IMR-90 (cell line): ENCODE measurements around the gene COL12A1. TPM values are rescaled to one million over a fixed set of nuclear protein-coding genes. Genes with fewer than 3 reads are reported as not detected.

Source experiments
- ATAC-seq: fragments of 200-7000 bp; cut with Tn5 transposase; 2 replicates; pipeline ENCODE4 v1.9.1; 2020; ENCODE audit warnings: low read depth, mild to moderate bottlenecking, moderate library complexity
- BruUV-seq: library from RNA; stranded (reverse); fragments of 400-500 nt; replicated peaks from 2 replicates; lab custom pipeline; 2021; lab: Mats Ljungman, UMichigan
- CTCF ChIA-PET: fragments of 300-600 bp; formaldehyde crosslinking; extraction: SDS; loops from one replicate; lab custom pipeline; 2021; ENCODE audit warnings: antibody characterized with exemption; lab: Yijun Ruan, JAX
- POLR2A ChIA-PET: fragments of 300-600 bp; sonication (Branson Sonifier 250); formaldehyde crosslinking; loops from one replicate; lab custom pipeline; 2022; ENCODE audit warnings: antibody characterized with exemption; ENCODE audit not compliant: unreplicated experiment; lab: Charles Lee
- DNase-seq: peaks from one replicate; pipeline ENCODE4 v3.0.0; 2013
- H2AFZ ChIP-seq: replicated peaks from 2 replicates; pipeline ENCODE3; 2013; ENCODE audit warnings: low read length, mild to moderate bottlenecking; ENCODE audit not compliant: poor library complexity
- H2AK5ac ChIP-seq: 2 replicates; pipeline ENCODE4 v1.6.1; 2013; ENCODE audit warnings: low read depth, low read length, inconsistent platforms
- H2AK9ac ChIP-seq: replicated peaks from 2 replicates; pipeline ENCODE3; 2013; ENCODE audit warnings: mild to moderate bottlenecking, low read depth, low read length, moderate library complexity; ENCODE audit not compliant: poor library complexity
- H2BK120ac ChIP-seq: 2 replicates; pipeline ENCODE4 v1.6.1; 2013; ENCODE audit warnings: low read depth, low read length, inconsistent platforms
- H2BK15ac ChIP-seq: 3 replicates; pipeline ENCODE4 v1.6.1; 2013; ENCODE audit warnings: low read depth, low read length, inconsistent platforms
- H2BK20ac ChIP-seq: 2 replicates; pipeline ENCODE4 v1.6.1; 2013; ENCODE audit warnings: low read depth, mild to moderate bottlenecking, inconsistent platforms, low read length, moderate library complexity
- H2BK5ac ChIP-seq: 2 replicates; pipeline ENCODE4 v1.6.1; 2013; ENCODE audit warnings: mild to moderate bottlenecking, low read depth, low read length, inconsistent platforms; ENCODE audit not compliant: poor library complexity, severe bottlenecking
- H3K14ac ChIP-seq: replicated peaks from 2 replicates; pipeline ENCODE4 v1.6.1; 2013; ENCODE audit warnings: low read depth, low read length, inconsistent platforms
- H3K18ac ChIP-seq: 2 replicates; pipeline ENCODE4 v1.6.1; 2013; ENCODE audit warnings: low read depth, low read length, control low read depth
- H3K23ac ChIP-seq: 2 replicates; pipeline ENCODE4 v1.6.1; 2013; ENCODE audit warnings: low read depth, low read length, inconsistent platforms
- H3K27ac ChIP-seq: 2 replicates; pipeline ENCODE4 v1.5.1; 2013; ENCODE audit warnings: mild to moderate bottlenecking, control low read depth, low read length; ENCODE audit not compliant: insufficient read depth
- H3K27me3 ChIP-seq: 2 replicates; pipeline ENCODE4 v1.6.1; 2013; ENCODE audit warnings: low read length; ENCODE audit not compliant: control insufficient read depth, insufficient read depth
- H3K36me3 ChIP-seq: 2 replicates; pipeline ENCODE4 v1.6.1; 2013; ENCODE audit warnings: low read length, mixed read lengths; ENCODE audit not compliant: control insufficient read depth, insufficient read depth
- H3K4ac ChIP-seq: 2 replicates; pipeline ENCODE4 v1.6.1; 2013; ENCODE audit warnings: low read depth, low read length, inconsistent platforms
- H3K4me1 ChIP-seq: 2 replicates; pipeline ENCODE4 v1.6.1; 2013; ENCODE audit warnings: low read length, mixed read lengths; ENCODE audit not compliant: control insufficient read depth, insufficient read depth
- H3K4me2 ChIP-seq: 2 replicates; pipeline ENCODE4 v1.6.1; 2013; ENCODE audit warnings: low read depth, mild to moderate bottlenecking, control low read depth, low read length, moderate library complexity
- H3K4me3 ChIP-seq: 2 replicates; pipeline ENCODE4 v1.5.1; 2013; ENCODE audit warnings: low read depth, mild to moderate bottlenecking, control low read depth, low read length, moderate library complexity; ENCODE audit not compliant: insufficient read depth
- H3K56ac ChIP-seq: 2 replicates; pipeline ENCODE4 v1.6.1; 2013; ENCODE audit warnings: low read length, inconsistent platforms; ENCODE audit not compliant: insufficient read depth; ENCODE audit errors: extremely low read depth
- H3K79me1 ChIP-seq, 2 experiments: 2 replicates each; pipeline ENCODE4 v1.6.1; 2013; ENCODE audit warnings: low read length in 2 of 2, inconsistent platforms in 1 of 2, low read depth in 1 of 2
- H3K9ac ChIP-seq: 2 replicates; pipeline ENCODE4 v1.6.1; 2013; ENCODE audit warnings: low read depth, low read length, control low read depth
- H3K9me1 ChIP-seq: 2 replicates; pipeline ENCODE4 v1.6.1; 2013; ENCODE audit warnings: low read length, inconsistent platforms; ENCODE audit not compliant: insufficient read depth
- H3K9me3 ChIP-seq: 2 replicates; pipeline ENCODE4 v1.6.1; 2013; ENCODE audit warnings: low read length; ENCODE audit not compliant: control insufficient read depth, insufficient read depth
- H4K20me1 ChIP-seq: 2 replicates; pipeline ENCODE4 v1.6.1; 2013; ENCODE audit warnings: low read length, inconsistent platforms; ENCODE audit not compliant: insufficient read depth
- H4K5ac ChIP-seq: 2 replicates; pipeline ENCODE4 v1.6.1; 2013; ENCODE audit warnings: mild to moderate bottlenecking, low read depth, low read length, control low read depth
- H4K8ac ChIP-seq, 2 experiments: 2 replicates each; pipeline ENCODE4 v1.6.1; 2013; ENCODE audit warnings: low read depth in 2 of 2, low read length in 2 of 2, control low read depth in 1 of 2, inconsistent platforms in 1 of 2
- H4K91ac ChIP-seq: 2 replicates; pipeline ENCODE4 v1.6.1; 2013; ENCODE audit warnings: low read depth, low read length, inconsistent platforms; ENCODE audit not compliant: insufficient read depth
- BHLHE40 ChIP-seq: fragments of 150-350 bp; IDR thresholded peaks from 2 replicates; pipeline ENCODE4 v1.6.1; 2016; ENCODE audit warnings: mild to moderate bottlenecking, low read depth, low read length
- CEBPB ChIP-seq: IDR thresholded peaks from 2 replicates; pipeline ENCODE4 v1.6.1; 2012; ENCODE audit warnings: low read depth, low read length, improper control_type of control experiment
- CHD1 ChIP-seq: IDR thresholded peaks from 2 replicates; pipeline ENCODE4 v1.6.1; 2012; ENCODE audit warnings: low read depth, low read length, improper control_type of control experiment
- CTCF ChIP-seq: conservative IDR thresholded peaks from 2 replicates; pipeline ENCODE4 v1.5.1; 2012; ENCODE audit warnings: mild to moderate bottlenecking, low read depth, low read length, improper control_type of control experiment
- ELK1 ChIP-seq: fragments of 150-350 bp; IDR thresholded peaks from 2 replicates; pipeline ENCODE4 v1.6.1; 2016; ENCODE audit warnings: low read depth, mild to moderate bottlenecking, low read length, moderate library complexity, borderline replicate concordance
- FOS ChIP-seq: fragments of 150-350 bp; IDR thresholded peaks from 2 replicates; pipeline ENCODE4 v1.6.1; 2016; ENCODE audit warnings: low read depth, low read length
- MAFK ChIP-seq: IDR thresholded peaks from 2 replicates; pipeline ENCODE4 v1.6.1; 2012; ENCODE audit warnings: low read depth, low read length, improper control_type of control experiment
- MAZ ChIP-seq: IDR thresholded peaks from 2 replicates; pipeline ENCODE4 v1.6.1; 2012; ENCODE audit warnings: low read depth, mild to moderate bottlenecking, low read length, improper control_type of control experiment, moderate library complexity, borderline replicate concordance
- MXI1 ChIP-seq: IDR thresholded peaks from 2 replicates; pipeline ENCODE4 v1.6.1; 2012; ENCODE audit warnings: low read depth, mild to moderate bottlenecking, low read length, moderate library complexity, borderline replicate concordance
- NFE2L2 ChIP-seq: fragments of 150-350 bp; IDR thresholded peaks from 2 replicates; pipeline ENCODE4 v1.6.1; 2016; ENCODE audit warnings: low read depth, mild to moderate bottlenecking, low read length
- POLR2A ChIP-seq: IDR thresholded peaks from 2 replicates; pipeline ENCODE4 v1.6.1; 2012; ENCODE audit warnings: mild to moderate bottlenecking, low read depth, low read length
- RAD21 ChIP-seq: IDR thresholded peaks from 2 replicates; pipeline ENCODE4 v1.6.1; 2012; ENCODE audit warnings: low read length, improper control_type of control experiment
- RCOR1 ChIP-seq: IDR thresholded peaks from 2 replicates; pipeline ENCODE4 v1.6.1; 2012; ENCODE audit warnings: mild to moderate bottlenecking, low read length, improper control_type of control experiment; ENCODE audit not compliant: insufficient replicate concordance
- RFX5 ChIP-seq: IDR thresholded peaks from 2 replicates; pipeline ENCODE4 v1.8.0; 2012; ENCODE audit warnings: low read depth, mild to moderate bottlenecking, low read length, moderate library complexity
- SMC3 ChIP-seq: fragments of 150-350 bp; IDR thresholded peaks from 2 replicates; pipeline ENCODE4 v1.6.1; 2016; ENCODE audit warnings: low read depth, mild to moderate bottlenecking, antibody characterized with exemption, low read length, moderate library complexity
- USF2 ChIP-seq: fragments of 150-350 bp; IDR thresholded peaks from 2 replicates; pipeline ENCODE4 v1.6.1; 2017; ENCODE audit warnings: mild to moderate bottlenecking, antibody characterized with exemption, low read length, low read depth
- WGBS, 2 experiments: methylation state at CpG; one replicate each; pipeline versions ENCODE4 v1.1.5 to v1.1.7; 2013; ENCODE audit warnings: missing lambda C conversion rate in 2 of 2; ENCODE audit not compliant: insufficient read length in 1 of 2; ENCODE audit errors: extremely low coverage in 2 of 2; 5-methylcytosine and 5-hydroxymethylcytosine counted together
- dilution Hi-C: fragments of 300-500 bp; cut with HindIII; formaldehyde crosslinking; loops from one replicate; pipeline ENCODE4 v1.14.3; 2018; ENCODE audit warnings: low sequenced_read_pairs; ENCODE audit not compliant: unreplicated experiment
- in situ Hi-C: fragments of 300-500 bp; cut with MboI; formaldehyde crosslinking; loops from 3 replicates; pipeline ENCODE4 v1.14.3; 2019; ENCODE audit warnings: low sequenced_read_pairs, inconsistent platforms, mixed read lengths
- intact Hi-C: fragments of 100-400 bp; cut with micrococcal nuclease; formaldehyde crosslinking; loops from 2 replicates; pipeline ENCODE4 v1.10.0; 2022
- polyA plus RNA-seq, 3 experiments: library from polyadenylated mRNA; depleted of rRNA; stranded (reverse); fragments of >200 nt; gene quantifications; 2 replicates each; pipeline ENCODE4 v1.2.3, GENCODE V29; 2012; ENCODE audit warnings: low replicate concordance in 1 of 3
- total RNA-seq: library from RNA; depleted of rRNA; stranded (reverse); fragments of >200 nt; gene quantifications from 2 replicates; pipeline ENCODE4 v1.2.3, GENCODE V29; 2012

Gene COL12A1
- total and polyA plus RNA-seq, 2 of the 4 experiments (the other 2 are of a cell fraction): 350 to 452 TPM

- POLR2A ChIA-PET: no interaction called here
- no CpG with 5 or more reads among the region's 2 CpGs for WGBS, 2 experiments
- Histone ChIP-seq H3K4me3 (no peak overlapping the region), H4K8ac (no peak overlapping the region), H3K56ac (no peak overlapping the region), H4K5ac (no peak overlapping the region), H2BK120ac (no peak overlapping the region), H3K14ac (no peak overlapping the region), H2BK20ac (no peak overlapping the region), H3K79me1 (peaks cover 18 to 49% of the 10 kb centered on the region in 2 experiments), H3K9me1 (peaks cover 8% of the 10 kb centered on the region), H2BK15ac (no peak overlapping the region), H4K91ac (no peak overlapping the region; the same call in 1 of the 2 replicates), H2AK9ac (no peak overlapping the region), H3K27me3 (no peaks in the 10 kb centered on the region), H3K4me1 (peaks cover 6% of the 10 kb centered on the region; the same call in 1 of the 2 replicates), H3K36me3 (peaks cover 43% of the 10 kb centered on the region), H3K4ac (no peak overlapping the region), H3K27ac (no peak overlapping the region), H2AFZ (no peak overlapping the region), H3K9me3 (no peaks in the 10 kb centered on the region), H2AK5ac (no peak overlapping the region), H3K9ac (no peak overlapping the region), H3K18ac (no peak overlapping the region), H4K20me1 (no peaks in the 10 kb centered on the region), H3K23ac (no peak overlapping the region), H2BK5ac (peak overlapping the region; percentile 70), H3K4me2 (no peak overlapping the region)
- intact Hi-C loops: no loop called here
- ATAC-seq (peak; percentile 38), DNase-seq (peak; percentile 59)
- TF ChIP-seq CEBPB (no peak), RCOR1 (no peak), CHD1 (no peak), MAZ (no peak), RFX5 (no peak), FOS (no peak), MXI1 (no peak), USF2 (no peak), ELK1 (no peak), POLR2A (no peak), RAD21 (no peak), SMC3 (no peak), BHLHE40 (no peak), MAFK (no peak), CTCF (no peak), NFE2L2 (no peak)
- no TSS peak for BruUV-seq
- in situ Hi-C loops: no loop called here
- CTCF ChIA-PET: interaction anchor here (0.7 to 1.4 kb wide), 2 partner anchors 56 to 86 kb away, joined by 4 read pairs; no protein-coding TSS in a partner anchor
- dilution Hi-C loops: no loop called here
Observed at GRCh38 chr6:75117701-75118100, 88.2 kb downstream of the COL12A1 start.
